ENCODE results near the gene ATP6AP1. TPM values are rescaled to one million over a fixed set of nuclear protein-coding genes. Genes with fewer than 3 reads are reported as not detected.

The ATP6AP1 gene
- total RNA-seq, 1 donor from 2014 or later: 22.6 TPM

DNA sequence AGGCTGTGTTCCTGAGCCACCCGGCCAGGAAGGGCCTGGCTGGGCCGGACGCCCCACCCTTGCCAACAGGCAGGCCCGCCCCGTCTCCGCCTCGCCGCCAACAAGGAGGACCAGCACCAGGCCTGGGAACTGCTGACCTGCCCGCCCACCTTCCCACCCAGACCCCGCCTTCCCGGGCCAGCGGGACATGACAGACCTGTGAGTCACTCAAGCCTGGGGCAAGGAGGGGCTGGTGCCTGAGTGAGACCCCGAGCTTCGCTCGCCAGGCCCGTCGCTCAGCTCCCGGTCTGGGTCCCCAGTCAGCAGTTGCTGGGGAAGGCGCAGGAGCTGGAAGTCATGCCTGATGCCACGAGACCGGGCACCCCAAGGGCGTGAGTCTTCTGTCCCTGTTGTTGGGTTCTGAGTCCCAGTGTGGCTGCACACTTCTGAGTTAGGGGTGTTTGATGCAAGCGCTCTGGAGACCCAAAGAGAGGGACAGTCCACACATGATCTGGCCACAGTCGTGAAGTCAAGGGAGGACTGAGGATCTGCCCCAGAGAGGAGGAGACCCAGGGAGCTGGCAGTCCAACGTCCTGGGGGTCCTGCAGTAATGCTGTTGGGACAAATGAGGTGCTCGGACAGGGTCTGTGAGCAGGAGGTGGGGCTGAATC, 19.1 kb upstream of the ATP6AP1 start, which contains the start of gene DNASE1L1:
TSS of gene DNASE1L1 (minus strand) at position 33 of the 650 bp plus-strand sequence. CDS start 3,686 bp downstream, outside the sequence.
- no peak within 1 kb of the TSS for H3K27ac ChIP-seq
- H3K9ac ChIP-seq: no peak within 1 kb of the TSS
- peak within 1 kb of the TSS; percentile 66 for H3K4me2 ChIP-seq
- DNase-seq (ENCODE audit: low spot score): peak; percentile 82
- Mint-ChIP-seq H3K4me1 (peaks cover 13% of the 10 kb centered on the region), H3K36me3 (peaks cover 3% of the 10 kb centered on the region), H3K9me3 (peaks cover 19% of the 10 kb centered on the region), H3K27me3 (ENCODE audit: insufficient read depth, low read depth) (no peaks in the 10 kb centered on the region), H3K27ac (no peak within 1 kb of the TSS), H3K4me3 (peak within 1 kb of the TSS; percentile 72)
- H3K36me3 ChIP-seq: no peaks in the 10 kb centered on the region
- TF ChIP-seq EZH2phosphoT487 (IDR thresholded peaks at IDR 0.05) (no peak), EZH2 (IDR thresholded peaks at IDR 0.05) (no peak)
- TF ChIP-seq, protein P1, sequence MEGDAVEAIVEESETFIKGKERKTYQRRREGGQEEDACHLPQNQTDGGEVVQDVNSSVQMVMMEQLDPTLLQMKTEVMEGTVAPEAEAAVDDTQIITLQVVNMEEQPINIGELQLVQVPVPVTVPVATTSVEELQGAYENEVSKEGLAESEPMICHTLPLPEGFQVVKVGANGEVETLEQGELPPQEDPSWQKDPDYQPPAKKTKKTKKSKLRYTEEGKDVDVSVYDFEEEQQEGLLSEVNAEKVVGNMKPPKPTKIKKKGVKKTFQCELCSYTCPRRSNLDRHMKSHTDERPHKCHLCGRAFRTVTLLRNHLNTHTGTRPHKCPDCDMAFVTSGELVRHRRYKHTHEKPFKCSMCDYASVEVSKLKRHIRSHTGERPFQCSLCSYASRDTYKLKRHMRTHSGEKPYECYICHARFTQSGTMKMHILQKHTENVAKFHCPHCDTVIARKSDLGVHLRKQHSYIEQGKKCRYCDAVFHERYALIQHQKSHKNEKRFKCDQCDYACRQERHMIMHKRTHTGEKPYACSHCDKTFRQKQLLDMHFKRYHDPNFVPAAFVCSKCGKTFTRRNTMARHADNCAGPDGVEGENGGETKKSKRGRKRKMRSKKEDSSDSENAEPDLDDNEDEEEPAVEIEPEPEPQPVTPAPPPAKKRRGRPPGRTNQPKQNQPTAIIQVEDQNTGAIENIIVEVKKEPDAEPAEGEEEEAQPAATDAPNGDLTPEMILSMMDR (IDR thresholded peaks at IDR 0.05): no peak
- H3K4me1 ChIP-seq: no peaks in the 10 kb centered on the region
- no peak within 1 kb of the TSS for H2AFZ ChIP-seq (replicated peaks)
- no peaks in the 10 kb centered on the region for H3K9me3 ChIP-seq (ENCODE audit: low read depth)
- H3K79me2 ChIP-seq (ENCODE audit: low read depth): peaks cover 8% of the 10 kb centered on the region
- H3K4me3 ChIP-seq: peak within 1 kb of the TSS; percentile 20
- H3K27me3 ChIP-seq: no peaks in the 10 kb centered on the region
- H3F3A ChIP-seq (ENCODE audit: low read depth): peaks cover 18% of the 10 kb centered on the region
- H4K20me1 ChIP-seq (ENCODE audit: low read depth): no peaks in the 10 kb centered on the region

DNA sequence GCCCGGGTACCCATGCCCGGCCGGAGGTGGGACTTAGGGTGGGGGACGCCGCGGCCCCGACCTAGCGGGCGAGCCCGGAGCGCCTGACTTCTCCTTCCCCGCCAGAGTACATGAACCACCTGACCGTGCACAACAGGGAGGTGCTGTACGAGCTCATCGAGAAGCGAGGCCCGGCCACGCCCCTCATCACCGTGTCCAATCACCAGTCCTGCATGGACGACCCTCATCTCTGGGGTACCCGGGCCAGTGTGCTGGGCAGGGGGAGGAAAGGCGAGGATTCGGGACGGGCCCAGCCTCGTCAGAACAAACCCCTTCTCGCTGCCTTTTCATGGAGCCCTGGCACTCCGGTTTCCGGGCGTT, 16.5 kb upstream of the ATP6AP1 start:
- peak overlapping the region; percentile 82 for H3K4me2 ChIP-seq
- H3K79me2 ChIP-seq (ENCODE audit: low read depth): peaks cover 8% of the 10 kb centered on the region
- no peak for TF ChIP-seq EZH2phosphoT487 (IDR thresholded peaks at IDR 0.05)
- TF ChIP-seq, protein P1 (IDR thresholded peaks at IDR 0.05): no peak
- TF ChIP-seq EZH2 (IDR thresholded peaks at IDR 0.05): no peak
- H3K9me3 Mint-ChIP-seq: peaks cover 20% of the 10 kb centered on the region
- H4K20me1 ChIP-seq (ENCODE audit: low read depth): no peaks in the 10 kb centered on the region
- no peaks in the 10 kb centered on the region for H3K27me3 ChIP-seq
- peak; percentile 80 for DNase-seq (ENCODE audit: low spot score)
- peak overlapping the region; percentile 32 for H3K9ac ChIP-seq
- peaks cover 7% of the 10 kb centered on the region for H3K36me3 Mint-ChIP-seq
- peak overlapping the region; percentile 84 for H3K4me3 Mint-ChIP-seq
- H3K27ac ChIP-seq: no peak overlapping the region
- no peak overlapping the region for H3K27ac Mint-ChIP-seq
- no peaks in the 10 kb centered on the region for H3K36me3 ChIP-seq
- peaks cover 18% of the 10 kb centered on the region for H3F3A ChIP-seq (ENCODE audit: low read depth)
- peak overlapping the region; percentile 75 for H3K4me3 ChIP-seq
- no peaks in the 10 kb centered on the region for H3K9me3 ChIP-seq (ENCODE audit: low read depth)
- H3K27me3 Mint-ChIP-seq (ENCODE audit: insufficient read depth, low read depth): peaks cover 2% of the 10 kb centered on the region
- H2AFZ ChIP-seq (replicated peaks): no peak overlapping the region
- H3K4me1 ChIP-seq: no peaks in the 10 kb centered on the region
- peaks cover 13% of the 10 kb centered on the region for H3K4me1 Mint-ChIP-seq

DNA sequence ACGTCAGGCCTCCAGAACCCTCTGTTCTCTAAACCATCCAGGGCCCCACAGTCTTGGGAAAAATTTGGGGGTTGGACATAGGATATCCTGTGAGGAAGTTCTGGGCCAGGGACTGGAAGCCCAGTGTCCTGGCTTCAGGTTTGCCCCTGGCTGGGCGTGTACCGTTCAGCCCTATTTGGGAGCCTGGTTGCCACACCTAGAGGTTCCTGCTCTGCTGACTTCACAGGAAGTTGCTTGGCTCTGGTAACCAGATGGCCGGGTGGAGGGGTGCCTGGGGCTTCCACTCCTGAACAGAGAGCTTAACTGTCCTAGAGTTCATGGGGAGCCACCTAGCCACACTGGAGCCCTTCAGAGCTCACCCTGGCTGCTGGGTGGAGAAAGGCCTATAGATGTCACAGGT, 16.0 kb upstream of the ATP6AP1 start:
- peaks cover 7% of the 10 kb centered on the region for H3K36me3 Mint-ChIP-seq
- H3K9ac ChIP-seq: no peak overlapping the region
- H3K27me3 Mint-ChIP-seq (ENCODE audit: insufficient read depth, low read depth): peaks cover 2% of the 10 kb centered on the region
- H3K27ac Mint-ChIP-seq: no peak overlapping the region
- peak overlapping the region; percentile 84 for H3K4me3 Mint-ChIP-seq
- H3K27ac ChIP-seq: no peak overlapping the region
- TF ChIP-seq EZH2 (IDR thresholded peaks at IDR 0.05) (no peak), EZH2phosphoT487 (IDR thresholded peaks at IDR 0.05) (no peak)
- TF ChIP-seq, protein P1 (IDR thresholded peaks at IDR 0.05): no peak
- H4K20me1 ChIP-seq (ENCODE audit: low read depth): no peaks in the 10 kb centered on the region
- H3K79me2 ChIP-seq (ENCODE audit: low read depth): peaks cover 8% of the 10 kb centered on the region
- H2AFZ ChIP-seq (replicated peaks): no peak overlapping the region
- H3F3A ChIP-seq (ENCODE audit: low read depth): peaks cover 18% of the 10 kb centered on the region
- no peaks in the 10 kb centered on the region for H3K4me1 ChIP-seq
- DNase-seq (ENCODE audit: low spot score): no peak
- no peaks in the 10 kb centered on the region for H3K27me3 ChIP-seq
- peaks cover 20% of the 10 kb centered on the region for H3K9me3 Mint-ChIP-seq
- H3K4me3 ChIP-seq: peak overlapping the region; percentile 75
- peak overlapping the region; percentile 82 for H3K4me2 ChIP-seq
- peaks cover 13% of the 10 kb centered on the region for H3K4me1 Mint-ChIP-seq
- no peaks in the 10 kb centered on the region for H3K9me3 ChIP-seq (ENCODE audit: low read depth)
- H3K36me3 ChIP-seq: no peaks in the 10 kb centered on the region
